Adrenal gland (tissue), 5 donors: Measurements from ENCODE around the gene NELFA.
"Not testable (repeated sequence)": the region's sequence is repeated elsewhere in the genome, so short reads cannot be mapped to it uniquely, and the experiment has no call there.

ENCODE experiments used
- POLR2A ChIP-seq, 2 donors: fragments of 450-650 bp; IDR thresholded peaks; one replicate each; pipeline ENCODE4 v1.6.1; 2017; ENCODE audit warnings: antibody characterized with exemption in 2 of 2, mild to moderate bottlenecking in 2 of 2, moderate library complexity in 1 of 2
- TF ChIP-seq, protein P1 (sequence below), 6 experiments: fragments of 450-650 bp in 4 of 6; fragments of 200-600 bp in 2 of 6; sonication (generic) in 1 of 6; IDR thresholded peaks; 1 replicate in 5 of 6; 2 replicates in 1 of 6; pipeline versions ENCODE4 v1.5.1 to v1.8.0; 2016 to 2021; ENCODE audit warnings: antibody characterized with exemption in 6 of 6, mild to moderate bottlenecking in 2 of 6, moderate library complexity in 1 of 6
- donor health status: DM: no; HTN: no; CAD: no.

DNA sequence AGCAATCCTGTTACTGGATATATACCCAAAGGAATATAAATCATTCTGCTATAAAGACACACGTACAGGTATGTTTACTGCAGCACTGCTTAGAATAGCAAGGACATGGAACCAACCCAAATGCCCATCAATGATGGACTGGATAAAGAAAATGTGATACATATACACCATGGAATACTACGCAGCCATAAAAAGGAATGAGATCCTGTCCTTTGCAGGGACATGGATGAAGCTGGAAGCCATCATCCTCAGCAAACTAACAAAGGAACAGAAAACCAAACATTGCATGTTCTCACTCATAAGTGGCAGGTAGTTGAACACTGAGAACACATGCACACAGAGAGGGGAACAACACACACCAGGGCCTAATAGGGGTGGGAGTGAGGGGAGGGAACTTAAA lies 5.4 kb downstream of the NELFA start:
- TF ChIP-seq, protein P1, sequence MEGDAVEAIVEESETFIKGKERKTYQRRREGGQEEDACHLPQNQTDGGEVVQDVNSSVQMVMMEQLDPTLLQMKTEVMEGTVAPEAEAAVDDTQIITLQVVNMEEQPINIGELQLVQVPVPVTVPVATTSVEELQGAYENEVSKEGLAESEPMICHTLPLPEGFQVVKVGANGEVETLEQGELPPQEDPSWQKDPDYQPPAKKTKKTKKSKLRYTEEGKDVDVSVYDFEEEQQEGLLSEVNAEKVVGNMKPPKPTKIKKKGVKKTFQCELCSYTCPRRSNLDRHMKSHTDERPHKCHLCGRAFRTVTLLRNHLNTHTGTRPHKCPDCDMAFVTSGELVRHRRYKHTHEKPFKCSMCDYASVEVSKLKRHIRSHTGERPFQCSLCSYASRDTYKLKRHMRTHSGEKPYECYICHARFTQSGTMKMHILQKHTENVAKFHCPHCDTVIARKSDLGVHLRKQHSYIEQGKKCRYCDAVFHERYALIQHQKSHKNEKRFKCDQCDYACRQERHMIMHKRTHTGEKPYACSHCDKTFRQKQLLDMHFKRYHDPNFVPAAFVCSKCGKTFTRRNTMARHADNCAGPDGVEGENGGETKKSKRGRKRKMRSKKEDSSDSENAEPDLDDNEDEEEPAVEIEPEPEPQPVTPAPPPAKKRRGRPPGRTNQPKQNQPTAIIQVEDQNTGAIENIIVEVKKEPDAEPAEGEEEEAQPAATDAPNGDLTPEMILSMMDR (IDR thresholded peaks at IDR 0.05) = not testable (repeated sequence)
- TF ChIP-seq POLR2A (IDR thresholded peaks at IDR 0.05) = not testable (repeated sequence)
